Left forelimb (tissue), 1 donor: ENCODE measurements around the gene CPNE4.
"Not testable (repeated sequence)": the region's sequence is repeated elsewhere in the genome, so short reads cannot be mapped to it uniquely, and the experiment has no call there.

Experiments used
- DNase-seq: peaks from one replicate; pipeline ENCODE4 v3.0.0-alpha.2; 2018; ENCODE audit warnings: low spot score

CPNE4 gene

DNA sequence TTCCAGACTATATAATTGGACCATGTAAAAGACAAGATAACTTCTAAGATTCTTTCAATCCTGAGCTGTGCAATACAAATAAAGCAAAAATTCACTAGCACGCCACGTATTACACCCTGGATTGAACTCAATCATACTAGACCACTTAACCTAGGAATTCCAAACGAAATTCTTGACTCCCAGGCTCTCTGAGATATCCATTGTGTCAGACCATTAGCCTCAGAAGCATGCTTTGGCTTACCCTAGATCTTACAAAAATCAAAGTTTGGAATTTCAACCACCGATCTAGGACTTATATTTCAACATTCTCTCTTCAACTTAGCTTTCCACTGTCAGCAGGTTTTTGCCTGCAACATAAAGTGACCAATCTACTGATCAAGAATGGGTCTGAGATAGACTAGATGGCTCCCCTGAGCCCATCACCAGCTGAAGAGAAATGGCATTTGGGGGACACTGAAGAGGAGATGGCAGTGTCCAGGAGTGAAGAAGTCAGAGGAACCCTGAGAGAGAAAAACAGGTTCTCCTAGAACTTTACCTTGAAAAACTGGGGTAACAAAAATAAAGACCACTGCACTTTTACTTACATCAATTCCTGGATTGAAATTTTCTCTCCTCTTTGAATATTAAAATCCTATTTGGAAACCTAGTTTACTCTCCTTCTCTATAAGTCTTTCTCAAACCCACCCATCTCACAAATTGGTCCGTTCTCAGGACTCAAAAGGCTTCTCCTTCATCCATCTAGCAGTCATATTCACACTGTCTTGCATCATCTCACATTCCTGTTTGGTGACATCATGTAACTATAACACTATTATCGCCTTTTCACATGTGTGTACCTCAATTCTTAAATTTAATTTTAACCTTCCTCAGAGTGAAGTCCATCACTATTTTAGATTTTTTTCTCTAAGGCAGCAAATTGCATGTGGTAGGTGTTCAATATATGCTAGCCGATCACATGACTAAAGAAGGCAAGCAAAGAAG lies 18.5 kb downstream of the CPNE4 start:
- no peak for DNase-seq

DNA sequence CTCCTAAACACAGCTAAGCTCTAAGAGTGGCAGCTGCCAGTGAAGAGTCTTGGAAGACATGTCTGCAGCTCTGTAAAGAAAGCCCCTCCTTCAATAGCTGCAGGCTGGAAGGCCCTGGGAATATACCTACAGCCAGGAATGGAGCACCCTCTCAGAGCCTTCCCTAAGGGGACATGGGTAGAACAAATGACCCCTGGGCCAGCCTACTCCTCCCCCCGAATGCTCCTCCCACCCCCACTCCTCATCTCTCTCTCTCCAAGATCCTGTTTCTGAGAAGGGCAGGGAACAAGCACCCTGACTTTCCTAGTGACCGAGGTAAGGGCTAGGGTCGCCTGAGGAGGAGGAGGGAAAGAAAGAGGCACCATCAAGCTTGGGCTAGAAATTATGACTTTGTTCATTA lies 20.7 kb downstream of the CPNE4 start:
- no peak for DNase-seq

DNA sequence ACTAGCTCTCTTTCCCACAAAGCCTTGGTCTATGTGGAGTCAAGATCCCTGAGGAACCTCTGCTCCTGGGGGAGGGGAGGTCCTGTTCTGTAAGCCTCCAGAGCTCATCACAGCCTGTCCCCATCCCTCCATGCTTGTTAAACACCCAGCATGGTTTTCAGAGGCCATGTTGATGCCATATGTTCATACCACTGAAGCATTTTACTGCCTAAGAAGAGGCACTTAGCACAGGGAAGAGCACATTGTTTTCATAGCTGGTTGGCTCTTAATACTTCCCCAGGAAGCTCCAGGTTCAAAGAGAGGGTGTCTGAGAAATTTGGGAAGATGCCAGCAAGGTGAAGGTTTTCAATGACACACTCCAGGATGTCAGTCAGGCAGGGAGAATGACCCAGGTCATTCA lies 25.6 kb downstream of the CPNE4 start:
- DNase-seq = no peak

DNA sequence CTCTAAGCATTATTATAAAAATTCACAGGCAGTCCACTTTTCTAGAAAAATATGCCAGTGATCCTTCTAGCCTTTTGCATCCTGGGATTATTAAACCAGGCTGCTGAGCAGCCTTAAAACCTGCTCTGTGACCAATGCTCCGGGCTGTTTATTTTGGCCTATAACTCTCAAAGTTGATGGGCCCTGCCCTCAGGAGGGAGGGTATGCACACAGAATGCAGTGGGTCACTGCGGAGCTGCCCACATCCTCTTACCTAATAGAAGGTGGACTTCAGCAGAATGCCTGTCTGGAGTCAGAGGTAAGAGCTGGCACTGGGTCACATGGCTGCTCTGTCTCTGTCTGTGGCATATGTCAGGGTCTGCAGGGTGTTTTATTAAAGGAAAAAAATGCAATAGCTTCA lies 26.0 kb downstream of the CPNE4 start:
- DNase-seq = no peak

DNA sequence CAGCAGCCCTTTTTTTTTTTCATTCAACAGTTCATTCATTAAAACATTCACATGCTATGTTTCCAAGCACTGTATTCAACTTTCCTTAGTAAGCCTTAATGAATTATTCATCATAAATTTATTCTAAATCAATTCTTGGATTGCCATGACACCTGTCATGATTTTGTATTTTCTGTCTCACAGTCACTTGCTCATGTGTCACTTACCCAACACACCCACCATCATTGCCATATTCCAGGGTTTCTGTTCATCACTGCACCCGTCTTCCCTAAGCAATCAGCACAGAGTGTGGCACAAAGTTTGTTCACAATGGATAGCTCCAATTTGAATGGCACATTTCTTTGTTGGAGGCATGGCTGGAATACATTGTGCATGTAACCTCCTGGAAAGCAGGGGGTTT lies 27.2 kb downstream of the CPNE4 start:
- DNase-seq = no peak

DNA sequence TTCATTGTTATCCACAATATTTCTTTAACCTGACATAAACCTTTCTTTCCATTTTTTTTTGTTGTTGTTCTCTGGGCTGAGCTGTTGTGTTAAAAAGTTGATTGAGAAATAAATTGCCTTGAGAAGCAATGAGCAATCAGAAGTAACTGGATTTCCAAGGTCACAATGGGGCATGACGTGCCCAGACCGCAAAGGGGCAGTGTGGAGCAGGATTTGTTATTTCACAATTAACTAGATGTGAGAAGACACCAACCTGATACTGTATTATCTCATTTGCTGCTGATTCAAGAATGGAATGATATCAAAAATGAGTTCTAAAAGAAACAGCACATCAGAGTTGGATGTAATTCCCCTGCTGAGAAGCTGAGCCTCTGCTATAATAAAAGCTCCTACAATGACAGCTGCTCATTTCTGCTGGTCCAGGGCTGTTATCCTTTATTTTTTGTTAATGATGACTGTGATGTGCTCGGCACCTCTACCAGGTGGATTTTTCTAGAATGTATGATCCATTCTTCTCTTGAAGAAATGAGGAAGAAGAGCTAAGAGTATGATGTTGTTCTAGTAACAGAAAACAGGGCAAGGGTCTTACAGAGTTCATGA lies 28.1 kb downstream of the CPNE4 start:
- no peak for DNase-seq

DNA sequence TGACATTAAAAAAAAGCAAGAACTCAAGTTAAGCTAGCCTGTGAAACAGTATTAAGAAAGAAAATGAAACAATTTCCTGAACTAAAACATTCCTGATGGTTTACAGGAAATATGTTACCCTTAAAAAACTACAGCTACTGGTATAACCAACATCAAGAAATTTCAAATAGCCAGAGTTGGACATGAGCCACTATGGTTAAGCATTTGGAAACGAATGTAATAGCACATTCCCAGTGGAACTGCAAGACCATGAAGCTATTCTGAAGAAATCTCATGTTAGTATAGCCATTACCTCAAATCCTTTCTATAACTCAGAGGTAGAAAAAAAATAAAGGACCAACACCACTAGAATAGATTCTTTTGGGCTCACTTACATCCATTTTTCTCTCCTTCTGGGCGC lies 30.2 kb downstream of the CPNE4 start:
- no peak for DNase-seq

DNA sequence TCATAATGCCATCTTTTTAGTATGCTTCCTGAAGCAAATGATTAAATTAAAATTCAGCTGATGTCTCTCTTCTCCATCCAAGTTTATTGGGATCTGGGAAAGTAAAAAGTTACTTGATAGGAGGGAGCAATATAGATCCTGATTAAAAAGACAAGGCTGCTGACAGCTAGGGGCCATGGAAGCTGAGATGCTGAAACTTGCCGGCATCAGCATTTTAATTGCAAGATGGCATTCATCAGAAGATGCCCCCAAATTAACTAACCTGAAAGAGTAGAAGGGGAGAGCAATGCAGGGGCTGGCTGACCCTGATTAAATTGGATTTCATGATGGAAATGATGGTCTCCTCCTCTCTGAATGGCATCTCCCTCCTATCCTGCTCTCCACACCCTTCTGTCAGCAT lies 31.1 kb downstream of the CPNE4 start:
- DNase-seq = no peak

DNA sequence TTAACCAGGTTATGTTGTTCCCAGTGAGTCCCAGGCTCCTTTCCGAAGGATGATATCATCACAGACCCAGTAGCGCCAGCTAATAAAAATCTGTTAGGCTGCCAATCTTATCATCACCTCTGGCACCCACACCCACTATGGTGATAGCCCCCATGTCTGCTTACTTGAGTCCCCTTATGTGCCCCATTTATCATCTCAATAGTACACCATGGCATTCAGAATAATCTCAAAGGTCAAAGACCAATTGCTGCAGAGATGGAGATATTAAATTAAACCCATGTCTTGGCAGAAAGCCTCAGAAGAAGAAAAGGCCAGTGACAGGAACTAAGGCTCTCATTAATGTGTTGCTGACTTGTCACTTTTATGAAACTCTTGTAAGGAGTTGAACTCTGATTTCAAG lies 32.8 kb downstream of the CPNE4 start:
- no peak for DNase-seq

DNA sequence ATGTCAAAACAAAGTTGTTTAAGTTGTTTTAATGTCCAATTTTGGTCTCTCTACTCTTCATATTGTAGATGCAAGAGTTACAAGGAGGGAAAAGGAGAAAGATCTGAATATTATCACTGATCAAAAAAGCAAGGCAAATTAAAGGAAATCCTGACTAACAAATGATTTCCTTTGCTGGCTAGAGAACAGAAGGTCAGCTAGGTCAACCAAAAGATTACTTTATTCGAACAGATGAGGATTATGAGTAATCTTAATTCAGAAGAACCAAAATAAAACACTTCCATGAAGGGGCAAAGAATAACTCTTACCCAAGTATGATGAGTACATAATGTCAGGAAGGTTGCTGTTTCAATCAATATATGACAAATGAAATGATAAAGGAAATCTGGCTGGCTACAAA lies 33.8 kb downstream of the CPNE4 start:
- no peak for DNase-seq

DNA sequence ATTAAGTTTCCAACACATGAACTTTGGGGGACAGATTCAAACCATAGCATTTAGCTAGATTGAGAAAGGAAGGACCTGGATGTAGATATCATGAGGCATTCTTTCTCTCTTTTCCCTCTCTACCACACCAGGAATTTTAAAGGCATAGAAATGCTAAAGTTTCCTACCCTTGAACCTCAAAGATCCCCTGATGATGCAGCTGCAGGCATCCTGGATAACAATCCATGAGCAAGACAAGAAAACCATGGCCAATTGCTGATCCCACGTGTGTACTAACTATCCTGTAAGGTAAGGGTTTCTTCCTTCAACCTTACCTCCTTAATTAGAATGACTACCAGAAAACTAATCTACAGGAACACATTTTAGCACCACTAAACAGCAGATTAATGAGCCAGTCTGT lies 36.8 kb downstream of the CPNE4 start:
- no peak for DNase-seq

DNA sequence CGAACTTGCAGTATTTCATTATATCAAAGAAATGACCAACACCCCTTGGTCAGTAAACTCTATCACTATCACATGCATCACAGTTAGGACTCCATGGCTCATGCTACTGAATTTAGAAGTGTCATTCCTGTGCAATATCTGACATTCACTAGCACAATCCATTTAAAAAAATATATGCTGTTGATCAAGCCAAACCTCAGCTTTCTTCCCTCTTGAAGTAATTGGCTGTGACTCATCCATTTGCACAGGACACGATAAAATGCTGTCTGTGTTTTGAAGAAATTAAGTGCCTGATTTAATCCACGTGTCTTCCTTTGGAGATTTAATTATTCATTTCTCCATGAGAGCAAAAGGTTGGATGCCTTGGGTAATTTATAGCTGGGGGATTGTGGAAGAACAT lies 38.9 kb downstream of the CPNE4 start:
- DNase-seq = no peak

DNA sequence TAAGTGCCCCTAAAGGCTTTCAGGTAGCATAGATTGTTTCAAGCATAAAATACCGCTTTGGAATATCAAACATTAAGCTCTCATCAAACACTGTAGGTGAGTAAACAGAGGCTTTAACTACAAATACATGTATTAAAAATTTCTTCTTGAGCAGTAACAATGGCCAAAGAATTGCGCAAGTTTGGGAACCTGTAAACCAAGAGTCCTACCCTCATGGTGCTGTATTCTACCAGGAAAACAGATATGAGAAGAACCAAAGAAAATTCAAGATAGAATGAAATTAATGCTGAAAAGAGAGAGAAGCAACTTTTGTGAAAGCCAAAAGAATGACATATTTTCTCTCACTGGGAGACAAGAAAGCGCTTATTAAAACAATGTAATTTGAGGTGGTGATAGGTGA lies 45.5 kb downstream of the CPNE4 start:
- no peak for DNase-seq

DNA sequence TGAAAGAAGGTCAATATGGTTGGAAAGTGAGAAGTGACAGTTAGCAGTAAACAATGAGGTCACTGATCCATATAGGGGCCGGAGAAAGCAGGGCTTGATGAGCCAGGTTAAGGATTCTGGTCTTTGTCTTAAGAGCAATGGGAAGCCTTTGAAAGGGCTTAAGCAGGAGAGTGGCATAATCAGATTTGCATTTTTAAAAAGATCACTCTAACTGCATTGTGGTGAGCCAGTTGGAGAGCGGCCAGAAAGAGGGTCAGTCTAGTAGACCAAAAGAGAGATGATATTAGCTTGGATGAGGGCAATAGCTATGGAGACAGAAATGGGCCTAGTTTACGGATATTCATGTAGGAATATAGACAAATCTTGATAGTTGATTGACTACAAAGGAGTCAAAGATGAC lies 46.6 kb downstream of the CPNE4 start:
- no peak for DNase-seq

DNA sequence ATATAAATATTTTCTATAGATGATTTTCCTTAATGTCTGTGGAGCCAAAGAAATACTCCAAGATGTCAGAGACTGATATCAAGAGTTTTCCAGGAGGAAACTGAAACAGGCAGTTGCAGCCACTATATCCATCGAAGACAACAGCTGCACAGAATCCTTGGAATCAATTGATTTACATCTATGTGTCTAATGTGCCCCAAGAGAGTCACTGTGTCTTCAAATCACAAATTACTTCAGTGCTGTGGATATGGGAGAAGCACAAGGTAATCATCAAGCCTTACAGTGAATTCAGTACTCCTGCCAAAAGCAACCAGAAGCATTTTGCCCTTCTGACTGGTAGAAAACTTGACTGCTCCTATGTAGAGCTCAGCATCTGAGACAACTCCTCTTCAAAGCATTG lies 51.1 kb downstream of the CPNE4 start:
- DNase-seq = no peak

DNA sequence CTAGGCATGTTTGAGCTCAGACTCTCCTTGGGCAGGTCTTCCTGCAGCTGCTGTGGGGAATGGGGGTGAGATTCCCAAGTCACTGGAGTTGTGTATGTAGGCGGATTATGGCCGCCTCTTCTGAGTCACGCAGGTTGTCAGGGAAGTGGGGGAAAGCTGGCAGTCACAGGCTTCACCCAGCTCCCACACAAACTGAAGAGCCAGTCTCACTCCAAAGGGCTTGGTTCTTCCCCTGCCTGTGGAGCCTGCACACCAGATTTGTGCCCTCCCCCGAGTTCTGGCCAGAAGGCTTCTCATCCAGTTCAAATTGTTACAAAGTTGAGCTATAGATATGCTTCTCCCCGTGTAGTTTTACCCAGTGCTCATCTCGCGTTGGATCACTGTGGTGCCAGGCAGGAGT lies 53.5 kb downstream of the CPNE4 start:
- DNase-seq = no peak

DNA sequence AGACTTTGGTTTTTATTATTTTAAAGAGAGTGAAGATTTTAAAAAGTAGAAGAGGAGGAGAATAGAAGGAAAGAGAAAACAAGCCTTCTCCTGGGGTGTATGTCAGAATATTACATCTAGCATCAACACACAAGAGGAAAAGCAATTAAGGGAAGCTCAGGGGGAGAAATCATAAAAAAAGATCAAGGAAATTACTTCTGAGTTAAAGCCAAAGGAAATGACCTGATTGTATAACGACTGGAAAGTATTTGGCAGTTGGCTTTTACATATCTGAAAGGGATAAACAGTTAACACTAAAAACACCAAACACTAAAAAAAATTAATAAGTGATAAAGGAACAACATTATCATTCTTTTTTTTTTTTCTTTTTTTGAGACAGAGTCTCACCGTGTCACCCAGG lies 58.4 kb downstream of the CPNE4 start:
- no peak for DNase-seq

DNA sequence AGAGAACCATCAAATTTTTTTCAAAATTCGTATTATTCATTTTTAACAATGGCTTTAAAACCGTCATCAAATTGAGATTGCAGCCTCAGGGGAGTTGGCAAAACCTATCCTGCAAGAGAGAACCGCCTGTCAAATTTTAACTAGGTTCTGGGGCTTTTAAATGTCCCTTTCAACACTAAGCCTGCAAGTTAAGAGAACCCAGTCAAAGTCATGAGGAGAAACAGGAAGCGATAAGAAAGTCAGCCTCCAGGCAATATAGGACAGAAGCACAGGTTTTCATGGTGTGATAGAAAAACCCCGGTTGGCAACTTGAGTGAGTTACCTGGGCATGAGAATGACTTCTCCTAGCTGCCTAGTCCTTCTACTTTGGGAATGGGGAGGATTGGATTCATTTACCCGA lies 59.8 kb downstream of the CPNE4 start:
- no peak for DNase-seq

DNA sequence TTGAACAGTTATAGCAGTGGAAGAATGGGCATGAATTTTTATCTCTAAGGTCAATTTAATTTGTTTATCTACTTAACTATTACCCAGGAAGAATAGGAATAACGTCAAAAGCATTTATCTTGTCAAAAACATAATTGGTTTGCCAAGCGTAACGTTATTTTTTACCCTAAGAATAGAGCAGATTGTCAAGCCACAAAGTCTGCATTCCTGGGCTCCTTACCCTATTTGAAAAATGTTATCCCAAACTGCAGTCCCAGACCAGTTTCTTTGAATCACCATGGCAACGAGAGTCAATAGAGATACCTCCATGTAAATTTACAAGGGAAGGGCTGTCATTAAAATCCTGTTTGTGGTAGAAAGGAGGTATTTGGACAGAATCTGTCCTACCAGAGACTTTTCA lies 61.1 kb downstream of the CPNE4 start:
- DNase-seq = no peak

DNA sequence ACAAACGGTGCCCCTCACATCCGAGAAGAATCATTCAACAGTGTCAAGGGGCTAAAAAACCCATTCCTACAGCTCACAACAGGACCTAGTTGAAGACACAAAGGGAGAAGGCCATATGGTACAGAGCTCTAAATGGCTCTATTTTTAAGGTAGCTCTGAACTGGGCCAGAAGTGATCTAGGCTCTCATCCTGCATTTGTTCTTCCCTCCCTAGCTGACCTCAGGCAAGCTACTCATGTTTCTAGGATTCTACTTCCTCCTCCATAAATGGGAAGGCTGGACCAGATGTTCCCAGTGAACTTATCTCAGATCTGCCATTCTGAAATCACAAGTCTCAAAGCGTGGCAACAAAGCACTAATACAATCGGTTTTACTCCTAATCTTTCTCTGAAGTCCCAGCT lies 62.3 kb downstream of the CPNE4 start:
- DNase-seq = no peak

DNA sequence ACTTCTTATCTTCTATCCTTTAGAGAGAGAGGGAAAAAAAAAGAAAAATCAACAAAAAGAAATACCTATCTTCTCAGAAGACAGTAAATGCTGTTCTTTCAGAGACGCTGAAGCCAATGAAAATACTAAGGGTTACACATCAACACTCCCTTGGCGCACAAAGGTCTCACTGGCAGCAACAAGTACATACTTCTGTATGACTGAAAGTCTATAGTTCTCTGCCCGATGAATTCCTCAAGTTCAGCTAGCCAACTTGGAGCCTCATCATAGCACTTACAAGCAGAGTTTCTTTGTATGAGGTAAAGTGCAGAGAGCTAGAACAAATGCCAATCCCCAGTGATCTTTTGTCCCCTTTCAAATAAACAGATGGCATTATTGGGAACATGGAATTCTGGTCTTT lies 62.7 kb downstream of the CPNE4 start:
- DNase-seq = no peak

DNA sequence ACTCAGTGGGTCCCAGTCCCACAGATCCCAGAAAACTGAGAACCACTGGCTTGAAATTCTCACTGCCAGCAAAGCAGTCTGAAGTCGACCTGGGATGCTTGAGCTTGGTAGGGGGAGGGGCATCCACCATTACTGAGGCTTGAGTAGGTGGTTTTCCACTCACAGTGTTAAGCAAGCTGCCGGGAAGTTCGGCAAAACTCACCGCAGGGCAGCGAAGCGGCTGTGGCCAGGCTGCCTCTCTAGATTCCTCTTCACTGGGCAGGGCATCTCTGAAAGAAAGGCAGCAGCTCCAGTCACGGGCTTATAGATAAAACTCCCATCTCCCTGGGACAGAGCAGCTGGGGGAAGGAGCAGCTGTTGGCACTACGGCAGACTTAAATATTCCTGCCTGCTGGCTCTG lies 71.4 kb downstream of the CPNE4 start:
- DNase-seq = not testable (repeated sequence)

DNA sequence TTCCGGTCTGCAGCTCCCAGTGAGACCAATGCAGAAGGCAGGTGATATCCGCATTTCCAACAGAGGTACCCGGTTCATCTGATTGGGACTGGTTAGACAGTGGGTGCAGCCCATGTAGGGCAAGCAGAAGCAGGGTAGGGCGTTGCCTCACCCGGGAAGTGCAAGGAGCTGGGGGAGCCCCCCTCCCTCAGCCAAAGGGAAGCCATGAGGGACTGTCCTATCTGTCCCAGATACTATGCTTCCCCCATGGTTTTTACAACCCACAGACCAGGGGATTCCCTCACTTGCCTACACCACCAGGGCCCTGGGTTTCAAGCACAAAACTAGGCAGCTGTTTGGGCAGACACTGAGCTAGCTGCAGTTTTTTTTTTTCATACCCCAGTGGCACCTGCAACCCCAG lies 71.8 kb downstream of the CPNE4 start:
- no peak for DNase-seq

DNA sequence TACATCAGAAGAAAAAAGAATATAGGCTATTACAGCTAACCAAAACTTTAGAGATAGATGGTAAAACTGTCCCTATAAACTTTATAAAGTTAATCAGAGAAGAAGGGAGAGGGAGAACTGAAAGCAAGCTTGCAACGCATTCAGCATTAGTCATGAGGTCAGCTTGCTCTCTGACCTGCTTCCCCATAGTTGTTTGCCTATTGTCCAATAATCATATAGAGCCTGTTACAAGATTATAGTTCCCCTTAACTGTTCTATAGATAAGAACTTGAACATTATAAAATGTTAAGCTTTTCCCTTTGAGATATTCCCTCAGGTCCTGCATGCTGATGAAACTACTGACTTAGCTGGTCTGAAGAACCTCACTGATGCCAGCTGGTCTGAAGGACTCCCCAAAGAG lies 74.5 kb downstream of the CPNE4 start:
- no peak for DNase-seq
